GM19240 (cell line): Measurements from ENCODE around the gene IL2RA.
"Not testable (repeated sequence)": the region's sequence is repeated elsewhere in the genome, so short reads cannot be mapped to it uniquely, and the experiment has no call there.

Source experiments
- DNase-seq: peaks from one replicate; pipeline ENCODE4 v3.0.0; 2011; ENCODE audit warnings: low spot score; ENCODE audit not compliant: insufficient read length

The IL2RA gene

GRCh38 chr10:5962358-5962940 is 99.7 kb downstream of the IL2RA start:
- DNase-seq: not testable (repeated sequence)

GRCh38 chr10:5961405-5962100 is 100.6 kb downstream of the IL2RA start:
- DNase-seq: no peak

GRCh38 chr10:5960973-5961275 is 101.2 kb downstream of the IL2RA start:
- DNase-seq: not testable (repeated sequence)
